Mesangial cell (primary cell): ENCODE data around the gene ASTN1. TPM values are rescaled to one million over a fixed set of nuclear protein-coding genes. Genes with fewer than 3 reads are reported as not detected.

Experiments
- total RNA-seq: library from RNA; depleted of rRNA; stranded (reverse); fragments of >200 nt; gene quantifications from 2 replicates; pipeline ENCODE4 v1.2.3, GENCODE V29; 2015

The ASTN1 gene
- 0.38 TPM in 1 of 2 replicates, not detected in the other for total RNA-seq

GRCh38 chr1:177164380-177165068 lies at the start of gene ASTN1:
Gene ASTN1, minus strand, starts transcription at chr1:177164712. Its CDS starts 36 bp downstream, at chr1:177164676.

GRCh38 chr1:177170756-177171535 lies 6.4 kb upstream of the ASTN1 start, which contains the start of gene BRINP2:
Gene BRINP2, plus strand, starts transcription at chr1:177170958. Its CDS starts 58,919 bp downstream, at chr1:177229877.

Other genes starting within 250 kb of the ASTN1 start
- gene BRINP2, start 6.2 kb upstream of the ASTN1 start, total RNA-seq = under 0.01 TPM in 1 of 2 replicates, not detected in the other